ENCODE data around the gene TBCK.

The TBCK gene

GRCh38 chr4:106289737-106290136 is 26.3 kb downstream of the TBCK start:
- H3K79me2 ChIP-seq (ENCODE audit: insufficient read depth, low read length): no peaks in the 10 kb centered on the region
- H3F3A ChIP-seq (ENCODE audit: insufficient read depth, low read length): no peaks in the 10 kb centered on the region
- no peaks in the 10 kb centered on the region for H3K27me3 ChIP-seq (ENCODE audit: insufficient read depth, low read length)
- no peak overlapping the region for H3K4me3 ChIP-seq (ENCODE audit: low read depth, low read length, poor library complexity, severe bottlenecking)
- no peak overlapping the region for H3K27ac ChIP-seq (ENCODE audit: low read depth, low read length, poor library complexity, severe bottlenecking)
- H3K4me2 ChIP-seq (ENCODE audit: low read length): no peak overlapping the region
- H3K9me3 ChIP-seq (ENCODE audit: low read length): no peaks in the 10 kb centered on the region
- peaks cover 8% of the 10 kb centered on the region for H3K36me3 ChIP-seq (ENCODE audit: insufficient read depth, low read length)
- H2AFZ ChIP-seq (ENCODE audit: low read length): no peak overlapping the region
- no peaks in the 10 kb centered on the region for H3K4me1 ChIP-seq (ENCODE audit: insufficient read depth, low read length, severe bottlenecking)
- H3K9me2 ChIP-seq (ENCODE audit: low read depth, low read length): no peaks in the 10 kb centered on the region
- TF ChIP-seq CTCF (IDR thresholded peaks at IDR 0.05; ENCODE audit: low read length) (no peak), EZH2 (IDR thresholded peaks at IDR 0.05; ENCODE audit: borderline replicate concordance, low read length) (no peak)
- H4K20me1 ChIP-seq (ENCODE audit: insufficient read depth, low read length): no peaks in the 10 kb centered on the region
- no peak overlapping the region for H3K9ac ChIP-seq (ENCODE audit: low read length)

- Histone ChIP-seq H3K27me3 (ENCODE audit: insufficient read depth, low read length) (no peaks in the 10 kb centered on the region), H3K9me2 (ENCODE audit: low read depth, low read length) (no peaks in the 10 kb centered on the region), H3K4me2 (ENCODE audit: low read length) (no peak overlapping the region), H3K79me2 (ENCODE audit: insufficient read depth, low read length) (no peaks in the 10 kb centered on the region), H3K4me3 (ENCODE audit: low read depth, low read length, poor library complexity, severe bottlenecking) (no peak overlapping the region), H3K4me1 (ENCODE audit: insufficient read depth, low read length, severe bottlenecking) (no peaks in the 10 kb centered on the region), H4K20me1 (ENCODE audit: insufficient read depth, low read length) (no peaks in the 10 kb centered on the region), H3K9ac (ENCODE audit: low read length) (no peak overlapping the region), H3K27ac (ENCODE audit: low read depth, low read length, poor library complexity, severe bottlenecking) (no peak overlapping the region), H3F3A (ENCODE audit: insufficient read depth, low read length) (no peaks in the 10 kb centered on the region), H2AFZ (ENCODE audit: low read length) (no peak overlapping the region), H3K9me3 (ENCODE audit: low read length) (no peaks in the 10 kb centered on the region), H3K36me3 (ENCODE audit: insufficient read depth, low read length) (no peaks in the 10 kb centered on the region)
- TF ChIP-seq CTCF (IDR thresholded peaks at IDR 0.05; ENCODE audit: low read length) (no peak), EZH2 (IDR thresholded peaks at IDR 0.05; ENCODE audit: borderline replicate concordance, low read length) (no peak)
These were observed 28.5 kb downstream of the TBCK start for GRCh38 chr4:106287353-106287969.

- Histone ChIP-seq H3K36me3 (ENCODE audit: insufficient read depth, low read length) (no peaks in the 10 kb centered on the region), H3K4me3 (ENCODE audit: low read depth, low read length, poor library complexity, severe bottlenecking) (no peak overlapping the region), H3K9ac (ENCODE audit: low read length) (no peak overlapping the region), H3F3A (ENCODE audit: insufficient read depth, low read length) (no peaks in the 10 kb centered on the region), H3K9me3 (ENCODE audit: low read length) (no peaks in the 10 kb centered on the region), H2AFZ (ENCODE audit: low read length) (no peak overlapping the region), H3K79me2 (ENCODE audit: insufficient read depth, low read length) (no peaks in the 10 kb centered on the region), H3K4me1 (ENCODE audit: insufficient read depth, low read length, severe bottlenecking) (no peaks in the 10 kb centered on the region), H3K9me2 (ENCODE audit: low read depth, low read length) (no peaks in the 10 kb centered on the region), H4K20me1 (ENCODE audit: insufficient read depth, low read length) (no peaks in the 10 kb centered on the region), H3K27me3 (ENCODE audit: insufficient read depth, low read length) (no peaks in the 10 kb centered on the region), H3K27ac (ENCODE audit: low read depth, low read length, poor library complexity, severe bottlenecking) (no peak overlapping the region), H3K4me2 (ENCODE audit: low read length) (no peak overlapping the region)
- no peak for TF ChIP-seq CTCF (IDR thresholded peaks at IDR 0.05; ENCODE audit: low read length)
- no peak for TF ChIP-seq EZH2 (IDR thresholded peaks at IDR 0.05; ENCODE audit: borderline replicate concordance, low read length)
These were observed 29.4 kb downstream of the TBCK start for GRCh38 chr4:106286611-106287010.
